GM08714 (cell line): ENCODE results near the gene ZSWIM4.

Source experiments
- H3K4me3 ChIP-seq: fragments of 200-500 bp; sonication (Bioruptor generic); 2 replicates; pipeline ENCODE4 v1.5.1; 2014; ENCODE audit warnings: mild to moderate bottlenecking, low read length, inconsistent platforms
- ZNF274 ChIP-seq: IDR thresholded peaks from 2 replicates; pipeline ENCODE4 v1.6.1; 2012; ENCODE audit warnings: mild to moderate bottlenecking, low read depth, low read length

Gene ZSWIM4

GRCh38 chr19:13872339-13872694 is 77.1 kb downstream of the ZSWIM4 start:
- no peak overlapping the region for H3K4me3 ChIP-seq

GRCh38 chr19:13872695-13873389 is 77.6 kb downstream of the ZSWIM4 start:
- no peak overlapping the region for H3K4me3 ChIP-seq
- TF ChIP-seq ZNF274: no peak

More at GRCh38 chr19:13872339-13872694, 77.1 kb downstream of the ZSWIM4 start:
- TF ChIP-seq ZNF274: no peak

GRCh38 chr19:13873834-13874515 is 78.7 kb downstream of the ZSWIM4 start:
- TF ChIP-seq ZNF274: no peak
- no peak overlapping the region for H3K4me3 ChIP-seq

DNA sequence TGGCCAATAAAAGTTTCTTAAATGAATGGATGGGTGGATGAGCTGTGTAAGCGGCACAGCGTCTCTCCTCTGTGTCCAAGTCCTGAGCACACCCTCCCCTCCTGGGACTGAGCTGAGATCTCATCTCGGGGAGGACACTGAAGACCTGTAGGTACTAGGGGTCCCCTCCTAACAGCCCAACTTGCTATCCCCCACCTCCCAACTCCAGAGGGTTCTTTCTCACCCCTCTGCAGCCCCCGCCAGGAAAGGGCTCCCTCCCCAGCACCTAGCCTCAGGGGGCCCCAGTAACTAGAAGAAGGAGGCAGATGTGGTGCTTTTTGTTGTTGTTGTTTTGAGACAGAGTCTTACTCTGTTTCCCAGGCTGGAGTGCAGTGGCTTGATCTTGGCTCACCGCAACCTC is 80.6 kb downstream of the ZSWIM4 start:
- no peak overlapping the region for H3K4me3 ChIP-seq
- no peak for TF ChIP-seq ZNF274

DNA sequence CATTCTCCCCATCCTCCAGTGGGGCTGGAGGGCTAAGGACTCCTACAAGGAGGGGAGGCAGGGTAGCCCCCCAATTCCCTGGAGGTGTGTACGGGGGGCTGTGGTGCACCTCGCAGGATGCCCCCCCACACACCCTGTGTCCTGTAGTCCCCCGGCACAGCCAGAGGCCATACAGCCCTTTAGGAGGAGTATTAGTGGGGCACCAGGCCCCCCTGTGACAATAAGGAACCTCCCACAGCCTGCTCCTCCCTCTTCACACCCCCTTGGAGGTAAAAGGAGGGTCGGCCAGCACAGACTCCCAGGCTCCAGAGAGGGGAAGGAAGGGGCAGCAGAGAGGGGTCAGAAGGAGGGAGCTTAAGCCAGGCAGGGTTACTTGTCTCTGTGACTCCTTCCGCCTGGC is 81.6 kb downstream of the ZSWIM4 start, which contains the start of gene NANOS3:
Gene NANOS3 (plus strand): TSS at position 301 of the 400 bp plus-strand sequence. CDS start 115 bp downstream, outside the sequence.
- TF ChIP-seq ZNF274: no peak
- H3K4me3 ChIP-seq: no peak within 1 kb of the TSS

- TF ChIP-seq ZNF274: no peak
- H3K4me3 ChIP-seq: no peak overlapping the region
Measured at GRCh38 chr19:13877303-13877702, 82.1 kb downstream of the ZSWIM4 start.

- no peak overlapping the region for H3K4me3 ChIP-seq
- no peak for TF ChIP-seq ZNF274
Measured at GRCh38 chr19:13880059-13881043, 85.1 kb downstream of the ZSWIM4 start.

- no peak overlapping the region for H3K4me3 ChIP-seq
- TF ChIP-seq ZNF274: no peak
Measured at GRCh38 chr19:13881251-13881691, 86.0 kb downstream of the ZSWIM4 start.
